Right lobe of liver (tissue), 4 donors: ENCODE results near the gene CEACAM19.
"Not testable (repeated sequence)": the region's sequence is repeated elsewhere in the genome, so short reads cannot be mapped to it uniquely, and the experiment has no call there.

ENCODE experiments used
- CTCF ChIP-seq, 4 donors: fragments of 200-600 bp in 3 of 4; fragments of 450-650 bp in 1 of 4; IDR thresholded peaks; one replicate each; pipeline versions ENCODE4 v1.5.1 to v1.8.0; 2016 to 2022; ENCODE audit warnings: antibody characterized with exemption in 4 of 4, mild to moderate bottlenecking in 2 of 4
- POLR2A ChIP-seq: fragments of 450-650 bp; IDR thresholded peaks from one replicate; pipeline ENCODE4 v1.6.1; 2017; ENCODE audit warnings: antibody characterized with exemption, mild to moderate bottlenecking
- donor health status: DM: no; HTN: no; CAD: no.
- donor health status: DM: no; HTN: no; CAD: no.
- donor health status: DM: no; HTN: yes; CAD: no.

- not testable (repeated sequence) for TF ChIP-seq CTCF (IDR thresholded peaks at IDR 0.05); POLR2A
These were observed 39.7 kb upstream of the CEACAM19 start for GRCh38 chr19:44631611-44632010.
